ENCODE measurements around the gene CENPT.

Gene CENPT

DNA sequence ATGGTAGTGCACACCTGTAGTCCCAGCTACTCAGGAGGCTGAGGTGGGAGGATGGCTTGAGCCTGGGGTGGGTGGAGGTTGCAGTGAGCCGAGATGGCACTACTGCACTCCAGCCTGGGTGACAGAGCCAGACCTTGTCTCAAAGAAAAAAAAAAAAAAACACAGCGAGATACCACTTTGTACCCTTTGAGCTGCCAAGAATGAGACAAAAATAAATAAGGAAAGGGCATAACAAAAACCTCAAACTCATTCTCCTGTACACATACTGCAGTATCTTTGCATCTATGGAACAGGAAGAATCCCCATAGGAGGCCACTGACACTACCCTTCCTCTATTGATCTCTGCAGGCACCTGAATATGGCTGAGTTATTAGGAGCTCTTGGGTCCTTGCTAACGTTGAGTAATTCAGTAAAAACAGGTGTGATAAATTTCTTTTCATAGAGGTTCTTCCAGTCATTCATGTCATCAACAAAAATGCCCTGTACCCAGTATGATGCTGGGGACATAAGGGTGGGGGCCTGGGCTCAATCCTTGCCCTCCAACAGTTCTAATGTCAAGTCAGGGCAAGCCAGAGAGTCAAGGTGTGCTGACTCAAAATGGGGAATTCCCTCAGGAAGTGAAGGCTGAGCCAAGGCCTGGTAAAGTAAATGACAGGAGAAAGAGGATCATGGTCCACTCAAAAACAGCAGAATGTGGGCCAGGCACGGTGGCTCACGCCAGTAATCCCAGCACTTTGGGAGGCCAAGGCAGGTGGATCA, 68.1 kb downstream of the CENPT start:
- H3K4me3 ChIP-seq (ENCODE audit: low read depth, low read length), result no peak overlapping the region
- TF ChIP-seq, protein P1, sequence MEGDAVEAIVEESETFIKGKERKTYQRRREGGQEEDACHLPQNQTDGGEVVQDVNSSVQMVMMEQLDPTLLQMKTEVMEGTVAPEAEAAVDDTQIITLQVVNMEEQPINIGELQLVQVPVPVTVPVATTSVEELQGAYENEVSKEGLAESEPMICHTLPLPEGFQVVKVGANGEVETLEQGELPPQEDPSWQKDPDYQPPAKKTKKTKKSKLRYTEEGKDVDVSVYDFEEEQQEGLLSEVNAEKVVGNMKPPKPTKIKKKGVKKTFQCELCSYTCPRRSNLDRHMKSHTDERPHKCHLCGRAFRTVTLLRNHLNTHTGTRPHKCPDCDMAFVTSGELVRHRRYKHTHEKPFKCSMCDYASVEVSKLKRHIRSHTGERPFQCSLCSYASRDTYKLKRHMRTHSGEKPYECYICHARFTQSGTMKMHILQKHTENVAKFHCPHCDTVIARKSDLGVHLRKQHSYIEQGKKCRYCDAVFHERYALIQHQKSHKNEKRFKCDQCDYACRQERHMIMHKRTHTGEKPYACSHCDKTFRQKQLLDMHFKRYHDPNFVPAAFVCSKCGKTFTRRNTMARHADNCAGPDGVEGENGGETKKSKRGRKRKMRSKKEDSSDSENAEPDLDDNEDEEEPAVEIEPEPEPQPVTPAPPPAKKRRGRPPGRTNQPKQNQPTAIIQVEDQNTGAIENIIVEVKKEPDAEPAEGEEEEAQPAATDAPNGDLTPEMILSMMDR (conservative IDR thresholded peaks at IDR 0.05; ENCODE audit: low read depth, low read length), result no peak
- DNase-seq (ENCODE audit: low read depth), result no peak
